Measurements from ENCODE around the gene ZDHHC24. TPM values are rescaled to one million over a fixed set of nuclear protein-coding genes. Genes with fewer than 3 reads are reported as not detected.

The ZDHHC24 gene
- total RNA-seq, 2 experiments from 2014 or later = 16.8 to 16.9 TPM

DNA sequence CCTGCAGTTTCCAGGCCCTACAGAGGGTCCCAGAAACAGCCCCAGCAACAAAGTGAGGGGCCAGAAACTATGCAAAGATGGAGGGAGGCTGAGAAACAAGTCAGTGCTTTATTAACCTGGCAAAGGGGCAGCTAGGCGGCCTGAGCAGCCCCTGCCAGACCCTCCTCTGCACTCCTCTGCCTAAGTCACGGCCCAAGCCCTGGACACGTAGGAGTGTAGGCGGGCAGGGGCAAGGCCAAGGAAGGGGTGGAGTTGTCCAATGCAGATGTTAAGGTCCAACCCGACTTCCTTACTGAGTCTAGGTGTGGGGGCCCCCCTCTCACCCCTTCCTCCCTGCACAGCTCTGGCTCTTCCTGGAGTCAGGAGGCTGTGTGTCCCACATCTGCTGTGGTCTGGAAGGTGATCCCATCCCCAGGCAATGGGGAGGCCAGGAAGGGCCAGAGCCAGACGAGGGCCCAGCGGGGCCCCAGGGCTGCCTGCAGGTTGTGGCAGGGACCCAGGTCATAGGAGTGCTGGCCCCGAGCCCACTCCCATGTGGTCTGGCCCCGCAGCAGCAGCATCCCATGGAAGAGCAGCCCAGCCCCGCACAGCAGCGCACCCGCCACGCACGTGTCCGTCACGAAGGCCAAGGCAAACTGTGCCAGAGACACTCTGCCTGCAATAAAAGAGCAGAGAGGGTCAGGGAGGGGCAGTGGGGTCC is 6.5 kb downstream of the ZDHHC24 start:
- Mint-ChIP-seq H3K4me3 (no peak overlapping the region), H3K4me1 (peaks cover 18% of the 10 kb centered on the region), H3K9me3 (no peaks in the 10 kb centered on the region), H3K27me3 (no peaks in the 10 kb centered on the region), H3K36me3 (ENCODE audit: low read depth) (peaks cover 19% of the 10 kb centered on the region), H3K27ac (no peak overlapping the region)
- DNase-seq = no peak
- POLR2A ChIA-PET = no interaction called here
- CTCF ChIA-PET = no interaction called here

DNA sequence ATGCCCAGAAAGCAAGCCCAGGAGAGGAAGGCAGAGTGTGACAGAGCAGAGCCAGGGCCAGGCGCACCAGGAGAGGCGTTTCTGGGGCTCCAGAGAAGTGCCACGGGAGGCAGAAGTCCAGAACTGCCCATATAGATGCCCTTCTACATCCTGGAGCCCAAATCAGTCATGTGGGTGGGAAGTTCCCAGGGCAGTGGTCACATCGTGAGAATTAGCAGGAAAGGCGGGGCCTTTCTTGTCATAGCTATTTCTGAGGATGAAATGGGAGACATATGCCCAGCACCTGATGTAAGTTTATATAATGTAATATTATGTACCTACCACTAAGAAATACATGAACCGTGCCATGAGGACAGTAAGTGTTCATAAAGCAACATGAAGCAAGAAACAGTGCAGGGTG is 13.1 kb downstream of the ZDHHC24 start:
- CTCF ChIA-PET = interaction anchor here (0.6 to 1.2 kb wide), 4 partner anchors 9 to 145 kb away, joined by 3 to 4 read pairs (median 3); partner anchors contain the start of gene RBM4B
- Mint-ChIP-seq H3K9me3 (no peaks in the 10 kb centered on the region), H3K4me1 (no peaks in the 10 kb centered on the region)

DNA sequence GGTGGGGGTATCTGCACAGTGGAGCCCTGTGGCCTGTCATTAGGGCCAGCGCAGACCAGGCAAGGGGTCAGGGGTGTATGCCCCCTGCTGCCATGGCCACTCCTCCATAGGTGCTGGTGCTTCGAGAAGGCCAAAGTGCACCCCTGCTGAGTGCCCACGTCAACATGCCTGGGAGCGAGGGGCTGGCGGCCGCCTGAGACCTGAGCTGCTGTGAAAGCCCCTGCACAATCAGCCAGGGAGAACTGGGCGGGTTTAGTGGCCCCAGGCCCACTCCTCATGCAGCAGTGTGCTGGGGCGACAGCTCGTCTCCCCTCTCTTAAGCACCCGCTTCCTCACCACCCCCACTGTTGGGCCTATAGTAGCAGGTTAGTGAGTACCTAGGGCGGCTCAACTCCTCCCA is 14.0 kb downstream of the ZDHHC24 start:
- Mint-ChIP-seq H3K9me3 (no peaks in the 10 kb centered on the region), H3K36me3 (ENCODE audit: low read depth) (peaks cover 5% of the 10 kb centered on the region), H3K4me1 (no peaks in the 10 kb centered on the region), H3K27me3 (no peaks in the 10 kb centered on the region), H3K4me3 (no peak overlapping the region), H3K27ac (no peak overlapping the region)
- DNase-seq = no peak
- ChIA-PET CTCF (interaction anchor here (0.8 kb wide), 1 partner anchor 146 kb away, joined by 3 read pairs; the partner anchor contains the start of gene RBM4B), POLR2A (no interaction called here)

More for the DNA sequence above, 13.1 kb downstream of the ZDHHC24 start:
- peaks cover 10% of the 10 kb centered on the region for H3K36me3 Mint-ChIP-seq (ENCODE audit: low read depth)
- H3K27ac Mint-ChIP-seq = peak overlapping the region; percentile 1
- DNase-seq = no peak
- no peak overlapping the region for H3K4me3 Mint-ChIP-seq
- no peaks in the 10 kb centered on the region for H3K27me3 Mint-ChIP-seq
- POLR2A ChIA-PET = no interaction called here

DNA sequence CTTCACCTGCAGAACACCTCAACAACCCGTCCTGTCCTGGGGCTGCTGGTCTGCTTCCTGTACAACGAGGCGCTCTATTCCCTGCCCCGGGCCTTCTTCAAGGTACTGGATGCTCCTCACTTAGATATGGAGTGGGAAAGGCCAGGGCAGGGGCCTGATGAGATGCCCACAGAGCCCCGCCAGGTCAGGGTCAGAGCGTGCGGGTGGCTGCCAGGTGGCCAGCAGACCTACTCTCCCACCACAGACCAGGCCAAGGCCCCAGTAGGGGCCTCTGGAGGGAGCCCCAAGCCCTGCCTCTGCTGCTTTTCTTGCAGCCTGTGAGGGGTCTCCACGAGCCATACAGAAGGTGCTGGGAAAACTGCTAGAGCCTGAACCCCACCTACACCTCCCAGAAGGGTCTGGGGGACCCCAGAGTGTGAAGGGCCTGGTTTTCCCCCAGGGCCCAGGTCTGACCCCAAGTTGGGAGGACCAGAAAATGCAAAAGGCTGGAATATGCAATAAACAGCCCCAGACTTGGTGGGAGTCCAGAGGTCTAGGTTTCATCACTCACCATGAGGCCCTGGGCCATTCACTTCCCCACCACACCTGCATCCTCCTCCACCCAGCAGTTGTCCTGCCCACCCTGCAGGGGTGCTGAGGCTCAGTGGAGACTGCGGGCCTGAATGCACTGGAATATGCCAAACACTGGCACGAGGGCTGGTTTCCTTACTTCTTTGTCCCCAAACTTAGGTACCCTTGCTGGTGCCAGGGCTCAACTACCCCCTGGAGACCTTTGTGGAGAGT is 14.7 kb downstream of the ZDHHC24 start:
- DNase-seq = no peak
- no peak overlapping the region for H3K4me3 Mint-ChIP-seq
- ChIA-PET POLR2A (no interaction called here), CTCF (no interaction called here)
- H3K27ac Mint-ChIP-seq = no peak overlapping the region
- peaks cover 5% of the 10 kb centered on the region for H3K36me3 Mint-ChIP-seq (ENCODE audit: low read depth)
- H3K27me3 Mint-ChIP-seq = no peaks in the 10 kb centered on the region
- no peaks in the 10 kb centered on the region for H3K4me1 Mint-ChIP-seq
- H3K9me3 Mint-ChIP-seq = no peaks in the 10 kb centered on the region

DNA sequence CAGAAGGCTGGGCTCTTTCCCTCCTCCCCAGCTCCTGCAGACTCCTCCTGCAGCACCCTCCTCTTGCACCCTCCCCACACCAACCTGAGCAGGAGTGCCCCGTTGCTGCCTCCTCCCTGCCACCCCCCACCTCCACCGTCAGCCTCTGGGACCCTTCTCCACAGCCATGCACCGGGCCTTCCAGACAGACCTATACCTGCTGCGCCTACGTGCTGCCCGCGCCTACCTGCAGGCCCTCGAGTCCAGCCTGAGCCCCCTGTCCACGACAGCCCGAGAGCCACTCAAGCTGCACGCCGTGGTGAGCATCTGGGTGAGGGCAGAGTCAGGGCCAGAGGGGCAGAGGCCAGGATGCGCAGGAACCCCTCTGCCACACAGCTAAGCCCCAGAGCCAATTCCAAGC is 16.2 kb downstream of the ZDHHC24 start:
- POLR2A ChIA-PET = no interaction called here
- no peaks in the 10 kb centered on the region for H3K27me3 Mint-ChIP-seq

DNA sequence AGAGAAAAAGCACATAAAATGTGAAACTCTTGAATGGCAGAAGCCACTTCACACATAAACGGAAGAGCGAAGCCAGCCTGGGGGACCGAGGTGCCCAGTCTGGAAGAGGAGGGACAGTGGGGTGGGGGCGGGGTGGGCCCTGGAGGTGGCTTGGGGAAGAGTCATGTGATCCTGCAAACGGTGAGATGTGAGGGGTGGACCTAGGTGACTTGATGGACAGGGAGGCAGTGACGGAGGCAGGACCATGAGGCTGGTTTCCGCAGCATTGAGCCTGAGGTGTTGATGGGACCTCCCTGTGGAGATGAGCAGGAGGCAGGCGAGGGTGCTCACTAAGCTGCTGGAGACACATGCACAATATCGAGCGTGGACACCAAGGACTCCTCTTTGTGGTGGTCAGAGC is 16.8 kb downstream of the ZDHHC24 start:
- no peaks in the 10 kb centered on the region for H3K9me3 Mint-ChIP-seq
- H3K4me3 Mint-ChIP-seq = no peak overlapping the region
- no peaks in the 10 kb centered on the region for H3K36me3 Mint-ChIP-seq (ENCODE audit: low read depth)
- ChIA-PET CTCF (interaction anchor here (0.9 kb wide), 1 partner anchor 1145 kb away, joined by 3 read pairs; no protein-coding TSS in a partner anchor), POLR2A (no interaction called here)
- no peak for DNase-seq
- H3K27me3 Mint-ChIP-seq = no peaks in the 10 kb centered on the region
- no peak overlapping the region for H3K27ac Mint-ChIP-seq
- no peaks in the 10 kb centered on the region for H3K4me1 Mint-ChIP-seq

More for the DNA sequence above, 16.2 kb downstream of the ZDHHC24 start:
- no peak for DNase-seq
- H3K4me3 Mint-ChIP-seq = no peak overlapping the region
- no peaks in the 10 kb centered on the region for H3K4me1 Mint-ChIP-seq
- no peaks in the 10 kb centered on the region for H3K9me3 Mint-ChIP-seq
- no peak overlapping the region for H3K27ac Mint-ChIP-seq
- no peaks in the 10 kb centered on the region for H3K36me3 Mint-ChIP-seq (ENCODE audit: low read depth)
- CTCF ChIA-PET = interaction anchor here (0.9 kb wide), 1 partner anchor 1144 kb away, joined by 3 read pairs; no protein-coding TSS in a partner anchor

DNA sequence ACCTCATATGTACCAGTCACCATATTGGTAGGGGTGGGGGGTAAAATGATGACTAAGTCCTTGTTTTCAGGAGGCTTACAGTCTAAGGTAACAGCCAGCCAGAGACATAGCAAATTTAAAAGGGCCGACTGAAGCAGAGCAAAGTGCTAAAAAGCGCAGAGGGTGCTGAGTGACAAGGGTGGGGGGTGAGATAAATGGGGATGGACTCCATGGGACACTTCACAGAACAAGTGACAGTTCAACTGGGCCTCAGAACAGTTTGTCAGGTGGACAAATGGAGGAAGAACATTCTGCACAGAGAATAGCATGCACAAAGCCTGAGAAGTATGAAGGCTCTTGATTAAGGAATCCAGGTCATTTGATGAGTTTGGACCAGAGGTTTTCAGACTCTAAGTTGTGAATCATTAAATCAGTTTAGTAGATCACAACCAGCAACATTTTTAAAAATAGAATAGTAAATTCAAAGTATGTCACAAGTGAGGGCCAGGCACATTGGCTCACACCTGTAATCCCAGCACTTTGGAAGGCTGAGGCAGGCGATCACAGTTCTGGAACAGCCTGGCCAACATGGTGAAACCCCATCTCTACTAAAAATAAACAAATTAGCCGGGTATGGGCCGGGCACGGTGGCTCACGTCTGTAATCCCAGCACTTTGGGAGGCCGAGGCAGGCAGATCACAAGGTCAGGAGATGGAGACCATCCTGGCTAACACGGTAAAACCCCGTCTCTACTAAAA is 21.4 kb downstream of the ZDHHC24 start:
- POLR2A ChIA-PET = no interaction called here
- H3K4me3 Mint-ChIP-seq = no peak overlapping the region
- no peaks in the 10 kb centered on the region for H3K27me3 Mint-ChIP-seq
- H3K27ac Mint-ChIP-seq = no peak overlapping the region
- no peaks in the 10 kb centered on the region for H3K4me1 Mint-ChIP-seq
- peaks cover 5% of the 10 kb centered on the region for H3K36me3 Mint-ChIP-seq (ENCODE audit: low read depth)
- CTCF ChIA-PET = no interaction called here
- DNase-seq = no peak
- H3K9me3 Mint-ChIP-seq = no peaks in the 10 kb centered on the region

DNA sequence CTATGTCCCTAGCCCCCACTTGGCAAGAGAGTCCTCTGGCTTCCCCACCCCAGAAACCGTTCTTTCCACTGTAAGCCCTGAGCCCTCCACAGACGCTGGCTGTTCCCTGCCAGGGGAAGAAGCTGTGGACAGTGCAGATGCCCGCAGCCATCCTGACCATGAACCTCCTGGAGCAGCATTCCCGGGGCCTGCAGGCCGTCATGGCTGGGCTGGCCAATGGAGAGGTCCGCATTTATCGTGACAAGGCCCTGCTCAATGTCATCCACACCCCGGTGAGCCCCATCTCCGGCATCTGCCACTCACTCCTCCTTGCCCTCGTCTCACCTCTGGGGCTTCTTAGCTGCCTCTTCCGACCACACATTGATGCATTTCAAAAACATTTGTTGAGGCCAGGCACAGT is 22.2 kb downstream of the ZDHHC24 start:
- Mint-ChIP-seq H3K9me3 (no peaks in the 10 kb centered on the region), H3K27ac (no peak overlapping the region), H3K36me3 (ENCODE audit: low read depth) (peaks cover 5% of the 10 kb centered on the region), H3K4me1 (no peaks in the 10 kb centered on the region), H3K4me3 (no peak overlapping the region), H3K27me3 (no peaks in the 10 kb centered on the region)
- ChIA-PET CTCF (no interaction called here), POLR2A (no interaction called here)
- DNase-seq = no peak

DNA sequence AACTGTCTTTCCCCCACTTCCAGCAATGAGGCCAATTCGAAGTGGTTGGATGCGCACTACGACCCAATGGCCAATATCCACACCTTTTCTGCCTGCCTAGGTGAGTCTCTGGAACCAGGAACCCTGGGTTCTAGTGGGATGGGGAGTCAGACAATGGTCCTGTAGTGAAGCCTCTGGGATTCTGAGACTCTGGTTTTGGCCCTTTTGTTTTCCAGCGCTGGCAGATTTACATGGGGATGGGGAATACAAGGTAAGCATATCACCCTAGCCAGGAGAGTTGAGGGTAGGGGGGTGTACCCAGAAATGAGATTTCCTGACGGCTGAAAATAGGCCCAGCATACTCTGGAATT is 34.9 kb downstream of the ZDHHC24 start:
- no peak for DNase-seq
- ChIA-PET POLR2A (no interaction called here), CTCF (interaction anchor here (0.9 to 1.3 kb wide), 3 partner anchors 9 to 167 kb away, joined by 3 to 4 read pairs (median 3); no protein-coding TSS in a partner anchor)
- Mint-ChIP-seq H3K4me1 (peaks cover 18% of the 10 kb centered on the region), H3K27me3 (no peaks in the 10 kb centered on the region), H3K9me3 (no peaks in the 10 kb centered on the region), H3K4me3 (peak overlapping the region; percentile 86), H3K27ac (peak overlapping the region; percentile 66), H3K36me3 (ENCODE audit: low read depth) (peaks cover 12% of the 10 kb centered on the region)

DNA sequence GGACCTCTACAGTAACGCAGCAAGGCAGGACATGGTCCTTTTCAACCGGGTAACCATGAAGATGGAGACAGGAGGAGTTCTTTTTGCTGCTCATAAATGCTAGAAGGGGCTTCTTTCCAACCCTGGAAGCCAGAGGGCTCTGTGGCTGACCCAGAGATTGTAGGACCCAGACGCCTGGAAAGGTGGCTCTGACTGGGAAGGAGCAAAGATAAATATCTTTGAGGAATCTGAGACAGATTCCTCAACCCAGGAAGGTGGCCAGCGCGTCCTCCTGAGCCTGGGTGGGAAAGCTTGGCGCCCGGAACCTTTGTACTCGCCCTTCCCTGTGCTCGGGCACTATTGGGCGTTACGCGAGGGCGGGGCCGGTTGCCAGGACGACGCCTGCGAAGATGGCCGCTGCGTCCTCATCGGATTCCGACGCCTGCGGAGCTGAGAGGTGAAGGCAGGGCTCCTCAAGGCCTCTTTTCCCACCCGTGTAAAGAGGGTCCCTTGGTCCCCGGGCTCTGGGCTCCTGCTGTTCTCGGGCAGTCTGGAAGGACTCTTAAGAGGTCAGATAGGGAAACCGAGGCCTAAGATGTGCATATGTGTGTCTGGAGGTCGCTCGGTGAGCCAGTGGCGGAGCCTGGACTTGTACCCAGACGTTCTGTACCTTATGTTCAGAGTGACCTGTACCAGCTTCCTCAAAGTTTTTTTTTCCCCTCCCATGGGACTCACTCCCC is 35.4 kb downstream of the ZDHHC24 start, which contains the start of gene BBS1:
BBS1 (plus strand) TSS at position 365 of the 719 bp plus-strand sequence; CDS start at position 390, 25 bp downstream.
- DNase-seq = peak; percentile 84
- H3K27ac Mint-ChIP-seq = peak within 1 kb of the TSS; percentile 66
- H3K4me3 Mint-ChIP-seq = peak within 1 kb of the TSS; percentile 86
- H3K4me1 Mint-ChIP-seq = peaks cover 18% of the 10 kb centered on the region
- H3K27me3 Mint-ChIP-seq = no peaks in the 10 kb centered on the region
- peaks cover 12% of the 10 kb centered on the region for H3K36me3 Mint-ChIP-seq (ENCODE audit: low read depth)
- ChIA-PET POLR2A (no interaction called here), CTCF (interaction anchor here (0.9 to 1.3 kb wide), 3 partner anchors 9 to 168 kb away, joined by 3 to 4 read pairs (median 3); no protein-coding TSS in a partner anchor)
- H3K9me3 Mint-ChIP-seq = no peaks in the 10 kb centered on the region

DNA sequence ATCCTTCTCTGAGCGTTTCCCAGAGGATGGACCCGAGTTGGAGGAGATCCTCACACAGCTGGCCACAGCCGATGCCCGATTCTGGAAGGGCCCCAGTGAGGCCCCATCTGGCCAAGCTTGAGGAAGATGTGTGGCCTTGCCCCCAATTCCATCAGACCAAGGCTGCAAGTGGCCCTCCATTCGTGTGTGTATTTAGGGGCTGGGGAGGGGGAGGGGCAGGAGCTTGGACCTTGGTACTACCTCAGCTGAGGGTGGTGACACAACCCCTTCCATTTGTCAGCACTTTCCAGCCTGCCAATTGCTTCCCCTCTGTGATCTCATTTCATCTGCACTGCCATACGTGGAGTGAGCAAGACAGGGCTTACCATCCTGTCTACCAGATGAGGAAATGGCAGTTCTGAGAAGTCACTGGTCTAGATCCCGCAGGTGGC is 36.7 kb downstream of the ZDHHC24 start:
- Mint-ChIP-seq H3K4me3 (no peak overlapping the region), H3K4me1 (peaks cover 18% of the 10 kb centered on the region), H3K27ac (peak overlapping the region; percentile 31), H3K36me3 (ENCODE audit: low read depth) (peaks cover 16% of the 10 kb centered on the region), H3K9me3 (no peaks in the 10 kb centered on the region), H3K27me3 (no peaks in the 10 kb centered on the region)
- peak; percentile 12 for DNase-seq
- ChIA-PET POLR2A (no interaction called here), CTCF (no interaction called here)

DNA sequence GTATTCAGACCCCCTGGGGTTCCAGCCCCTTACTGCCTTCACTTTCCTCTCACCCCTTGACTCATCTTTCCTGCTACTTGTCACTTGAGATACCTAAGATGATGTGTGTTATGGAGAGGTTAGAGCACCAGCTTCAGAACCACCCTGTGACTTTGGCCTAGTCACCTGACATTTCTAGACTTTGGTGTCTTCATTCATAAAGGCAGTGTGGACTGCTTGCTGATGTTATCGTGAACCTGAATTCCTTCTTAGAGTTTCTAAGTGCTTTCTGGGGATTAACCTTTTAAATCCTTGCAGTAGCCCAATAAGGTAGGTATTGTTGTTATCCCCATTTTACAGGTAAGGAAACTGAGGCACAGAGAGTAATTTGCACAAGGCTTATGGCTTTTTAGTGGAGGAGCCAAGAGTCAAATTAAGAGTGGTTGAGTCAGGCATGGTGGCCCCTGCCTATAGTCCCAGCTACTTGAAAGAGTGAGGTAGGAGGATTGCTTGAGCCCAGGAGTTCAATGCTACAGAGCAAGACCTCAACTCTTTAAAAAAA is 40.5 kb downstream of the ZDHHC24 start:
- Mint-ChIP-seq H3K4me3 (no peak overlapping the region), H3K36me3 (ENCODE audit: low read depth) (peaks cover 21% of the 10 kb centered on the region), H3K4me1 (peaks cover 7% of the 10 kb centered on the region), H3K9me3 (no peaks in the 10 kb centered on the region), H3K27ac (no peak overlapping the region), H3K27me3 (no peaks in the 10 kb centered on the region)
- ChIA-PET CTCF (interaction anchor here (1.0 to 1.2 kb wide), 2 partner anchors 14 to 96 kb away, joined by 3 read pairs; no protein-coding TSS in a partner anchor), POLR2A (no interaction called here)
- no peak for DNase-seq

Measured in activated CD4-positive, alpha-beta T cell treated with anti-CD3 and anti-CD28 coated beads, Interleukin-2, amount 10 ng/mL, durations not matched to agents 7 days and 5 days (primary cell).